ENCODE data around the gene NDST3. TPM values are rescaled to one million over a fixed set of nuclear protein-coding genes. Genes with fewer than 3 reads are reported as not detected.

The NDST3 gene
- total RNA-seq, 2 experiments from 2014 or later: not detected

DNA sequence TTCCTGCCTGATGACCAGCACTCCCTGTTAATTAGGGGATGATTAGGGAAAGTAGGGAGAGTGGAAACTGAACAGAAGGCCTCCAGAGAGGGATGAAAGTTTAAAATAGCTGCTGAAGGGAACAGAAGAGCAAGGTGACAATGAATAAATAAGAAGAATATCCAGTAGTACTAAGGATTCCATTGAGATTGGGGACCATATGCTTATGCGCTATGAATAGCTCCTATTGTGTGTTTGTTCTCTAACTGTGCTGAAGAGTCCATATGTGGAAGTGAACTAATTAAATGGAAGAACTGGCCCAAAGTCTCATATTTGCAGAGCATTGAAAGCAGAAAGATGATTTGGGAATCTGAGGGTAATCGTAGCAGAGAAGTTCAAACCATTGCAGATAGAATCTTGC, 181.5 kb downstream of the NDST3 start:
- Mint-ChIP-seq H3K27ac (no peak overlapping the region), H3K36me3 (ENCODE audit: low read depth) (no peaks in the 10 kb centered on the region), H3K4me3 (no peak overlapping the region), H3K9me3 (no peaks in the 10 kb centered on the region), H3K4me1 (ENCODE audit: low read depth) (no peaks in the 10 kb centered on the region), H3K27me3 (ENCODE audit: low read depth) (peaks cover 1% of the 10 kb centered on the region)
- no peak for DNase-seq
- intact Hi-C loops (cut with micrococcal nuclease): no loop called here
- CTCF ChIA-PET: interaction anchor here (2.0 kb wide), 1 partner anchor 8 kb away, joined by 9 read pairs; no protein-coding TSS in a partner anchor

DNA sequence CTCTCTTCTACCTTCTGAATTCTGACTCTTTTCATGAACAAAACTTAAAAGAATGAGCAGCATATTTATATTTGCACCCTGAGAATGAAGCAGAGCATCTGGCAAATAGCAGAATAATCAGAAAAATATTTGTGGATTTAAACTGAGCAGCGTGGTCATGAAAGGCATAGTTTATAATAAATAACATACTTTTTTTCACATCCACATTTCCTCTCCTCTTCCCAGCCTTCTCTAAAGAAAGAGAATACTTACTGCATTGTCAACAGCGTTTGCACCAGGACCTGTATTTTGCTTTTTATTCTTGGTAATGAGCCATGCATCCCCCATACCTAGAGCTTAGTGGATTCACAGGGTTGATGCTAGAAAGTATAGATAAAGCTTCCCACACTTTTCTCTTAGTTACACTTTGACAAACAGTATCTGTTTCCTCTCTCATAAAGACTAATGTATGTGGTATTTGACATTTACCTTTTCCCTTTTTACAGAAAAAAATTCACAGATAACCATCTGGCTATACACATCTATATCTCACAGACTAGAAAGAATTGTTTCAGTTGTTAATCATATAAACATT, 187.0 kb downstream of the NDST3 start:
- H3K27ac Mint-ChIP-seq: no peak overlapping the region
- H3K4me3 Mint-ChIP-seq: no peak overlapping the region
- no peaks in the 10 kb centered on the region for H3K4me1 Mint-ChIP-seq (ENCODE audit: low read depth)
- H3K9me3 Mint-ChIP-seq: no peaks in the 10 kb centered on the region
- CTCF ChIA-PET: no interaction called here
- no peak for DNase-seq
- no peaks in the 10 kb centered on the region for H3K36me3 Mint-ChIP-seq (ENCODE audit: low read depth)
- intact Hi-C loops (cut with micrococcal nuclease): loop anchor here (5.0 kb wide), 1 partner anchor 1864 kb away; no protein-coding TSS in a partner anchor
- peaks cover 5% of the 10 kb centered on the region for H3K27me3 Mint-ChIP-seq (ENCODE audit: low read depth)

DNA sequence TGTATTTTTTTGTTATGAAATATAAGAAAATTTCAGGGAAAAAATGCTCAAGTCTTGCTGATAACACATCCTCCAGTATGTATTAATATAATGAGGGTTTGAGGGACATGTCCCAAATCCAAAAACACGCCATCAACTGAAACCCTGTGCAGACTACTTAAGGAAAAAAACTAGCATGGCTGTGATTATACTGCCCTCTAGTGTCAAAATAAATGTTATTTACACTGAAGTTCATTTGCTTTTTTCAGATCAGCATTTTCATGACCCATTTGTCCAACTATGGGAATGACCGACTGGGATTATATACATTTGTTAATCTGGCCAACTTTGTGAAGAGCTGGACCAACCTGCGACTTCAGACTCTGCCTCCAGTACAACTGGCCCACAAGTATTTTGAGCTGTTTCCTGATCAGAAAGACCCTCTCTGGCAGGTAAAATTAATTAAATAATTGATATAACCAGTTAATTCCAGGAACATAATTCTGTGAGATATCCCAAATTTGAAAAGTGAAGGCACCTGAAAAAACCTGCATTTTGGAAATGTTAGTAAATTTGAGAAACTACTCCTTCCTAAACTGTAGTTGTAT, 190.1 kb downstream of the NDST3 start:
- Mint-ChIP-seq H3K4me3 (no peak overlapping the region), H3K9me3 (no peaks in the 10 kb centered on the region), H3K27ac (no peak overlapping the region), H3K36me3 (ENCODE audit: low read depth) (no peaks in the 10 kb centered on the region), H3K4me1 (ENCODE audit: low read depth) (no peaks in the 10 kb centered on the region), H3K27me3 (ENCODE audit: low read depth) (peaks cover 3% of the 10 kb centered on the region)
- DNase-seq: no peak
- intact Hi-C loops (cut with micrococcal nuclease): loop anchor here (1.0 to 5.0 kb wide), 4 partner anchors 46 to 1867 kb away; no protein-coding TSS in a partner anchor
- CTCF ChIA-PET: interaction anchor here (0.6 to 2.5 kb wide), 16 partner anchors 9 to 720 kb away, joined by 3 to 9 read pairs (median 3); no protein-coding TSS in a partner anchor

DNA sequence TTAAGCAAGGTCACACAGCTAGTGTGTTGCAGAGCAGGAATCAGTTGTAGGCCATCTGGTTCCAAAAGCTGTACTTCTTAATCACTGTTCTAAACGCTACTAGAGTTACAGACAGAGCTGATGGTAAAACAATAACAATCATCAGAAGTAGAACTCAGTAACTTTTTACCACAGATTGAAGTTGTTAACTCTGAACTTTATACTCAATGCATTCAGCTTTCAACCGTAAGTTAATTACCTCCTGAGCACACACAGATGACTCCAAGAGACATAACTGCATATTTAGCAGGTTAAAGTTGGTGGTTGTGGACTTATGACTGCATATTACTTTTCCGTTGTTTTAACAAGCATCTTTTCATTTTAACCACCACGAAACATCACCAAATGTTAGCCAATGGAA, 191.2 kb downstream of the NDST3 start:
- Mint-ChIP-seq H3K36me3 (ENCODE audit: low read depth) (no peaks in the 10 kb centered on the region), H3K9me3 (no peaks in the 10 kb centered on the region), H3K27me3 (ENCODE audit: low read depth) (peaks cover 3% of the 10 kb centered on the region), H3K4me1 (ENCODE audit: low read depth) (no peaks in the 10 kb centered on the region), H3K4me3 (no peak overlapping the region), H3K27ac (no peak overlapping the region)
- no peak for DNase-seq
- intact Hi-C loops (cut with micrococcal nuclease): loop anchor here (2.0 kb wide), 1 partner anchor 45 kb away; no protein-coding TSS in a partner anchor
- CTCF ChIA-PET: interaction anchor here (1.2 to 2.5 kb wide), 8 partner anchors 8 to 187 kb away, joined by 3 to 9 read pairs (median 4); no protein-coding TSS in a partner anchor

DNA sequence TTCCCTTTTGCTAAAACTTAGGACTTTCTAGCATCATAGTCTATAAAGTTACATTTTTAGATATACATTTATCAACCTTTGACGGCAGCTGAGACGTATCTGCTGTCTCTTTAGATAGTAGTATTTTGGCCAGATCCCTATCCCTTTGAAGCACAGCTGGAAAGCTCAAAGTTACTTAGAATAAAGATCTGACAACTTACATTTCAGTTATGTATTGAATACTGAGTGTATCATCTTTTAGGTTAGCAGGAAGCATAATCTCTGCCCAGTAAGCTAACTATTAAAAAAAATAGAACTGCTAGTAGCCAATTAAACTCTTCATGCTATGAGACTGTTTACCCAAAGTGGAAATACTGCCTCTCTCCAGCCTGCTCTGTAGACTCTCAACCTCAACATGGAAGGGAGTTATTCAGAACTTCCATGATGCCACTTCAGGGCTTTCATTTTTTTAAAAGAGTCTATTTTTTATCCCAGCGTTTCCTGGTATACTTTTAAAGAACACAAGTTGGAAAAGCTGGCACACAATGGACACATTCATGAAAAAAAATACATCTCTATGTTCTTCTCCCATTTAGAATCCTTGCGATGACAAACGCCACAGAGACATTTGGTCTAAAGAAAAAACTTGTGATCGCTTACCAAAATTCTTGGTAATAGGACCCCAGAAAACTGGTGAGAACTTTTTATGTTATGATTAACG, 192.2 kb downstream of the NDST3 start:
- Mint-ChIP-seq H3K4me3 (no peak overlapping the region), H3K9me3 (no peaks in the 10 kb centered on the region), H3K36me3 (ENCODE audit: low read depth) (no peaks in the 10 kb centered on the region), H3K27me3 (ENCODE audit: low read depth) (peaks cover 3% of the 10 kb centered on the region), H3K4me1 (ENCODE audit: low read depth) (no peaks in the 10 kb centered on the region), H3K27ac (no peak overlapping the region)
- DNase-seq: no peak
- CTCF ChIA-PET: interaction anchor here (1.0 to 2.0 kb wide), 5 partner anchors 9 to 45 kb away, joined by 3 to 6 read pairs (median 4); no protein-coding TSS in a partner anchor
- intact Hi-C loops (cut with micrococcal nuclease): no loop called here

DNA sequence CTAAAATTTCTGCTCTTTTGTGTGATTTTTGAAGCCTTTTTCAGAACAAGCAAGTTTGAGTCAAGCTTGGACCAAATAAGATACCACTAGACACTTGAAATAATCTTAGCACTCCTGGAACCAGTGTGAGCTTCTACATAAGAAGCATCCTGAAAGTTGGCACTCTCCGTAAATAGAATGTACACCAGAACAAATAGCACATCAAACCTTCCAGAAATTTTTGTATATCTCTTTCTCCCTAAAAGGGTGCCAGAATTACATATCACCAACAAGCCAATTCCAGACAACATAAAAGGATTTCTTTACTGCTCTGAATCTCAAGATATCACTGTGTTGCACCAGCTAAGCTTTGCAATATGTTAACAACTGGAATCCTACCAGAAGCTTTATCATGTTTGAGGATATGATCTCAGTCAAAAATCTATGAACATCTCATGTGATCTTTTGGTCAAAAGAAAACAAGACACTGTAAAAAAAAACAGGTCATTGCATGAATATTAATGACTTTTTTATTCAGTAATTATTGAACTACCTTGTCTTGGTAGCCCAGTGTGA, 201.4 kb downstream of the NDST3 start:
- Mint-ChIP-seq H3K9me3 (no peaks in the 10 kb centered on the region), H3K27ac (no peak overlapping the region), H3K27me3 (ENCODE audit: low read depth) (no peaks in the 10 kb centered on the region), H3K4me3 (no peak overlapping the region), H3K4me1 (ENCODE audit: low read depth) (no peaks in the 10 kb centered on the region), H3K36me3 (ENCODE audit: low read depth) (no peaks in the 10 kb centered on the region)
- no peak for DNase-seq
- intact Hi-C loops (cut with micrococcal nuclease): no loop called here
- CTCF ChIA-PET: interaction anchor here (0.9 kb wide), 1 partner anchor 9 kb away, joined by 5 read pairs; no protein-coding TSS in a partner anchor

DNA sequence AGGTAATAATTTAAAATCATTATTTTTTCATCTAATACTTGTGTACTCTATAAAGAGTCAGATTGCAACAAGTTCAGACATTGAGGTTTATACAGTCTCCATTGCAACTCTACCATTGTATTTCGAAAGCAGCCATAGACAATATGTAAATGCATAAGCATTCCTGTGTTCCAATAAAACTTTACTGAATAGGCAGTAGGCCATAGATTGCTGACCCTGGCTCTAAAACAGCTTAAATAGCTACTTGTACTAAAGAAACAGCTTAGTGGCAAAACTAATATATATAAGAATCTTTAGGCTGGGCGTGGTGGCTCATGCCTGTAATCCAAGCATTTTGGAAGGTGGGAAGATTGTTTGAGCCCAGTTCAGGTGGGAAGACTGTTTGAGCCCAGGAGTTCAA, 203.2 kb downstream of the NDST3 start:
- Mint-ChIP-seq H3K9me3 (no peaks in the 10 kb centered on the region), H3K27me3 (ENCODE audit: low read depth) (no peaks in the 10 kb centered on the region), H3K4me1 (ENCODE audit: low read depth) (no peaks in the 10 kb centered on the region), H3K4me3 (no peak overlapping the region), H3K27ac (no peak overlapping the region), H3K36me3 (ENCODE audit: low read depth) (no peaks in the 10 kb centered on the region)
- intact Hi-C loops (cut with micrococcal nuclease): no loop called here
- CTCF ChIA-PET: interaction anchor here (0.7 kb wide), 1 partner anchor 63 kb away, joined by 3 read pairs; no protein-coding TSS in a partner anchor
- no peak for DNase-seq

DNA sequence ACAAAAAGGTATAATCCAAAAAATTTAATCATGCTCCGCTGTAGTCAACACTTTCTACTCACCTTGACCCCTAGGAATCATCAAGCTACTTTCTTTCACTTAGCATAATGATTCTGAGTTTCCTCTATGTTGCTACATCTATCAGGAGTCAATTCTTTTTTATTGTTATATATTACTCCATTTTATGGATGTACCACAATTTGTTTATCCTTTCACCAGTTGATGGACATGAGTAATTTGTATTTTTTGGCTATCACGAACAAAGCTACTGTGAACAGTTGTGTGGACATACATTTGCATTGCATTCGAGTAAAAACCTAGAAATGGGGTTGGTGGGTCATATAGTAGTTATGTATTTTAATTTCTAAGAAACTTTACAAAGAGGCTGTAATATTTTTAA, 215.6 kb downstream of the NDST3 start:
- CTCF ChIA-PET: interaction anchor here (0.6 kb wide), 1 partner anchor 897 kb away, joined by 3 read pairs; no protein-coding TSS in a partner anchor
- no peaks in the 10 kb centered on the region for H3K27me3 Mint-ChIP-seq (ENCODE audit: low read depth)
- intact Hi-C loops (cut with micrococcal nuclease): no loop called here
- DNase-seq: no peak
- H3K36me3 Mint-ChIP-seq (ENCODE audit: low read depth): no peaks in the 10 kb centered on the region
- H3K4me1 Mint-ChIP-seq (ENCODE audit: low read depth): peaks cover 2% of the 10 kb centered on the region
- H3K4me3 Mint-ChIP-seq: no peak overlapping the region
- H3K27ac Mint-ChIP-seq: no peak overlapping the region
- H3K9me3 Mint-ChIP-seq: no peaks in the 10 kb centered on the region

DNA sequence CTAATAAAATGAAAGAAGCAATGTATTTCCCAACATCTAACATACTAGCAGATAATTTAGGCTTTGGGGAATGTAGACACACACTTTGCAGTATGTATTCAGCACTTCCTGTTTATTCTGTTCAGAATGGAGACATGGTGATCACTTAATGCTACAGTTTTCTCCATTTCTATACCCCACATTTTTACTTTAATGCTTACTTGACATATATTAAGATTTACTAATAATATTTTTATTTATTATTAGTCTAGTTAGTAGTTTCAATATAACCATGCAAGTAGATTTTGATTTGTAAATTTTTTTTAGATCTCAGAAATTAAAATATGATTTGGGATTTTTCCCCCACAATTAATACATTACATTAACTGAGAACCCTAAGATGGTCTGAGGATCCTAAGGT, 220.1 kb downstream of the NDST3 start:
- Mint-ChIP-seq H3K27me3 (ENCODE audit: low read depth) (no peaks in the 10 kb centered on the region), H3K4me3 (no peak overlapping the region), H3K36me3 (ENCODE audit: low read depth) (no peaks in the 10 kb centered on the region), H3K27ac (no peak overlapping the region), H3K4me1 (ENCODE audit: low read depth) (no peaks in the 10 kb centered on the region), H3K9me3 (no peaks in the 10 kb centered on the region)
- CTCF ChIA-PET: interaction anchor here (1.5 kb wide), 1 partner anchor 16 kb away, joined by 5 read pairs; no protein-coding TSS in a partner anchor
- DNase-seq: no peak
- intact Hi-C loops (cut with micrococcal nuclease): no loop called here

DNA sequence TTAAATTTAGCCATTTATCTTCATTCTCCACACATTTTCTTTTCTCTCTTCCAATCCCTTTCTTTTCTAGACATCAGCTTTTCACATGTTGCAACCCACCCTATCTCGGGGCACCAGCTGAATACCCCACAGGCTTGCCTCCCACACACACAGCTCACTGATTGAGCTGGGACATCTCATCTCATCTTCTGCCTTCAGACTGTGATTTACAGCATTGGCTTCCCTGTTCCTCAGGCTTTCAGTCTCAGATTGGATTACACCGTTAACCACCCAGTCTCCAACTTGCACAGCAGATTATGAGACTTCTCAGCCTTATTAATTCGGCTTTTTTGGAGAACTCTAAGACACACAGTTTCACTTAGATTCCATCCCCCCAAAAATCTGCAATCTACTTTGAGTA, 224.8 kb downstream of the NDST3 start:
- intact Hi-C loops (cut with micrococcal nuclease): no loop called here
- no peaks in the 10 kb centered on the region for H3K9me3 Mint-ChIP-seq
- DNase-seq: no peak
- H3K36me3 Mint-ChIP-seq (ENCODE audit: low read depth): no peaks in the 10 kb centered on the region
- no peak overlapping the region for H3K27ac Mint-ChIP-seq
- no peaks in the 10 kb centered on the region for H3K27me3 Mint-ChIP-seq (ENCODE audit: low read depth)
- H3K4me3 Mint-ChIP-seq: no peak overlapping the region
- CTCF ChIA-PET: no interaction called here
- no peaks in the 10 kb centered on the region for H3K4me1 Mint-ChIP-seq (ENCODE audit: low read depth)

DNA sequence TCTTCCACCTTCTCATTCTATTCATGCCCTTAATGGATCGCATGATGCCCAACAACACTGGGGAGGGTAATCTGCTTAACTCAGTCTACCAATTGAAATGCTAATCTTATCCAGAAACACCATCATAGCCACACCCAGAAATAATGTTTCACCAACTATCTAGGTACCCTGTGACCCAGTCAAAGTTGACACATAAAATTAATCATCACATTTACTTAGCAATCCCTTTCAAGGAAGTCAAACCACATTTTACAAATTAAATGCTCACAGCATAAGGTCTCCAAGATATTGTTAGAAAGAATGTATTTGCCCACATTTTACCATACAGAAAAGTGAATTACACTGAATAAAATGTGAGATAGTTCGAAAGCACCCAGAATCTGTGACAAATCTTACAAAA, 226.0 kb downstream of the NDST3 start:
- no peak for DNase-seq
- intact Hi-C loops (cut with micrococcal nuclease): no loop called here
- no peak overlapping the region for H3K27ac Mint-ChIP-seq
- H3K4me1 Mint-ChIP-seq (ENCODE audit: low read depth): no peaks in the 10 kb centered on the region
- H3K9me3 Mint-ChIP-seq: no peaks in the 10 kb centered on the region
- no peak overlapping the region for H3K4me3 Mint-ChIP-seq
- peaks cover 7% of the 10 kb centered on the region for H3K27me3 Mint-ChIP-seq (ENCODE audit: low read depth)
- H3K36me3 Mint-ChIP-seq (ENCODE audit: low read depth): peaks cover 1% of the 10 kb centered on the region
- CTCF ChIA-PET: interaction anchor here (1.6 kb wide), 1 partner anchor 11 kb away, joined by 12 read pairs; no protein-coding TSS in a partner anchor

DNA sequence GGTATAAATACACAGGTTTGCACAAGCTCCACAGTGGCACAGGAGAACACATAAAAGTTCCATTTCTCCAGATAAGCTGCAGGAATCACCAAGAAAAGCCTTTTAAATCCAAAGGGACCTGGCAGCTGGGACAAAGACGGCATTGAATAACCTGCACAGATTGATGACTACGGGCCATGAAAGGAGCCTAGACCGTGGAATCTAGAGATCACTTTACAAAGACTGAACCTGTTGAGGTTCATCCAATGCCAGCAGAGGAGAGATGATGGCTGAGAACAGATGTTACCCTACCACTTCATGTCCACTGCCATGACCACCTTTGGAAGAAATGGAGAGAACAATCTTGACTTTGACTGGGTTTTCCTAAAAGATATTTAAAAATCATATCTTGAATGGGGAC, 229.8 kb downstream of the NDST3 start:
- CTCF ChIA-PET: interaction anchor here (0.6 to 1.0 kb wide), 2 partner anchors 33 to 808 kb away, joined by 3 to 4 read pairs; no protein-coding TSS in a partner anchor
- Mint-ChIP-seq H3K27me3 (ENCODE audit: low read depth) (peaks cover 7% of the 10 kb centered on the region), H3K27ac (no peak overlapping the region), H3K36me3 (ENCODE audit: low read depth) (peaks cover 1% of the 10 kb centered on the region), H3K4me1 (ENCODE audit: low read depth) (no peaks in the 10 kb centered on the region), H3K9me3 (no peaks in the 10 kb centered on the region), H3K4me3 (no peak overlapping the region)
- DNase-seq: no peak
- intact Hi-C loops (cut with micrococcal nuclease): no loop called here
